Measurements from ENCODE around the gene COL23A1.
"Not testable (repeated sequence)": the region's sequence is repeated elsewhere in the genome, so short reads cannot be mapped to it uniquely, and the experiment has no call there.

COL23A1 gene

GRCh38 chr5:178267876-178268275 lies 322.3 kb downstream of the COL23A1 start:
- H3K4me1 Mint-ChIP-seq (ENCODE audit: low read depth in 2 of 2), result peaks cover 0 to 6% of the 10 kb centered on the region in 2 donors
- H3K27ac Mint-ChIP-seq, result no peak overlapping the region
- no peak overlapping the region for H3K4me3 Mint-ChIP-seq
- no peaks in the 10 kb centered on the region for H3K36me3 Mint-ChIP-seq (ENCODE audit: insufficient read depth)
- H3K9me3 Mint-ChIP-seq, result no peaks in the 10 kb centered on the region
- no peak for DNase-seq
- ATAC-seq (replicated peaks), result no peak
- peaks cover 0 to 6% of the 10 kb centered on the region in 2 donors for H3K27me3 Mint-ChIP-seq

- DNase-seq (no peak), ATAC-seq (replicated peaks) (no peak)
- Mint-ChIP-seq H3K4me1 (ENCODE audit: low read depth in 2 of 2) (peaks cover 0 to 6% of the 10 kb centered on the region in 2 donors), H3K27me3 (peaks cover 0 to 6% of the 10 kb centered on the region in 2 donors), H3K27ac (no peak overlapping the region), H3K36me3 (ENCODE audit: insufficient read depth) (no peaks in the 10 kb centered on the region), H3K4me3 (no peak overlapping the region), H3K9me3 (no peaks in the 10 kb centered on the region)
Measured at GRCh38 chr5:178267245-178267644, 322.9 kb downstream of the COL23A1 start.

GRCh38 chr5:178266581-178266980 lies 323.6 kb downstream of the COL23A1 start:
- Mint-ChIP-seq H3K4me1 (ENCODE audit: low read depth in 2 of 2) (peaks cover 0 to 6% of the 10 kb centered on the region in 2 donors), H3K36me3 (ENCODE audit: insufficient read depth) (no peaks in the 10 kb centered on the region), H3K27me3 (peaks cover 0 to 6% of the 10 kb centered on the region in 2 donors), H3K4me3 (no peak overlapping the region), H3K27ac (no peak overlapping the region), H3K9me3 (no peaks in the 10 kb centered on the region)
- DNase-seq (no peak), ATAC-seq (replicated peaks) (no peak)

- H3K27ac Mint-ChIP-seq, result no peak overlapping the region
- ATAC-seq (replicated peaks), result no peak
Measured at GRCh38 chr5:178265746-178266145, 324.4 kb downstream of the COL23A1 start.

GRCh38 chr5:178264044-178264443 lies 326.1 kb downstream of the COL23A1 start:
- no peaks in the 10 kb centered on the region for H3K4me1 Mint-ChIP-seq (ENCODE audit: low read depth in 2 of 2)
- H3K27me3 Mint-ChIP-seq, result no peaks in the 10 kb centered on the region
- H3K36me3 Mint-ChIP-seq (ENCODE audit: insufficient read depth), result no peaks in the 10 kb centered on the region
- no peak overlapping the region for H3K4me3 Mint-ChIP-seq
- peak overlapping the region in 1 of 2 donors; percentile 41 for H3K27ac Mint-ChIP-seq
- no peaks in the 10 kb centered on the region for H3K9me3 Mint-ChIP-seq
- ATAC-seq (replicated peaks) (no peak), DNase-seq (no peak)

More at GRCh38 chr5:178265746-178266145, 324.4 kb downstream of the COL23A1 start:
- Mint-ChIP-seq H3K27me3 (peaks cover 0 to 6% of the 10 kb centered on the region in 2 donors), H3K9me3 (no peaks in the 10 kb centered on the region), H3K4me3 (no peak overlapping the region), H3K36me3 (ENCODE audit: insufficient read depth) (no peaks in the 10 kb centered on the region), H3K4me1 (ENCODE audit: low read depth in 2 of 2) (peaks cover 0 to 6% of the 10 kb centered on the region in 2 donors)
- DNase-seq, result no peak

GRCh38 chr5:178261666-178262600 lies 328.3 kb downstream of the COL23A1 start:
- ATAC-seq (replicated peaks) (no peak), DNase-seq (no peak)
- Mint-ChIP-seq H3K27ac (no peak overlapping the region), H3K27me3 (no peaks in the 10 kb centered on the region), H3K9me3 (no peaks in the 10 kb centered on the region), H3K36me3 (ENCODE audit: insufficient read depth) (no peaks in the 10 kb centered on the region), H3K4me1 (ENCODE audit: low read depth in 2 of 2) (no peaks in the 10 kb centered on the region), H3K4me3 (no peak overlapping the region)

- Mint-ChIP-seq H3K27me3 (no peaks in the 10 kb centered on the region), H3K27ac (no peak overlapping the region), H3K36me3 (ENCODE audit: insufficient read depth) (no peaks in the 10 kb centered on the region), H3K4me3 (no peak overlapping the region), H3K4me1 (ENCODE audit: low read depth in 2 of 2) (no peaks in the 10 kb centered on the region), H3K9me3 (no peaks in the 10 kb centered on the region)
- no peak for ATAC-seq (replicated peaks)
- no peak for DNase-seq
Measured at GRCh38 chr5:178259623-178260536, 330.3 kb downstream of the COL23A1 start.

GRCh38 chr5:178257650-178258049 lies 332.5 kb downstream of the COL23A1 start:
- DNase-seq (no peak), ATAC-seq (replicated peaks) (no peak)
- Mint-ChIP-seq H3K27ac (no peak overlapping the region), H3K9me3 (no peaks in the 10 kb centered on the region), H3K4me3 (no peak overlapping the region), H3K36me3 (ENCODE audit: insufficient read depth) (peaks cover 3% of the 10 kb centered on the region), H3K4me1 (ENCODE audit: low read depth in 2 of 2) (no peaks in the 10 kb centered on the region), H3K27me3 (no peaks in the 10 kb centered on the region)

GRCh38 chr5:178256746-178257145 lies 333.4 kb downstream of the COL23A1 start:
- Mint-ChIP-seq H3K36me3 (ENCODE audit: insufficient read depth) (peaks cover 3% of the 10 kb centered on the region), H3K9me3 (no peaks in the 10 kb centered on the region), H3K4me1 (ENCODE audit: low read depth in 2 of 2) (peaks cover 0 to 3% of the 10 kb centered on the region in 2 donors), H3K4me3 (no peak overlapping the region), H3K27ac (no peak overlapping the region), H3K27me3 (no peaks in the 10 kb centered on the region)
- DNase-seq, result no peak
- no peak for ATAC-seq (replicated peaks)

- not testable (repeated sequence) for ATAC-seq (replicated peaks); H3K4me3 Mint-ChIP-seq; H3K27me3 Mint-ChIP-seq; H3K9me3 Mint-ChIP-seq; H3K27ac Mint-ChIP-seq; DNase-seq
- peaks cover 13% of the 10 kb centered on the region for H3K36me3 Mint-ChIP-seq (ENCODE audit: insufficient read depth)
- H3K4me1 Mint-ChIP-seq (ENCODE audit: low read depth in 2 of 2), result peaks cover 9 to 13% of the 10 kb centered on the region in 2 donors
Measured at GRCh38 chr5:178253632-178254031, 336.6 kb downstream of the COL23A1 start.

GRCh38 chr5:178252258-178252657 lies 337.9 kb downstream of the COL23A1 start:
- Mint-ChIP-seq H3K27ac (no peak overlapping the region), H3K27me3 (no peaks in the 10 kb centered on the region), H3K4me3 (no peak overlapping the region), H3K4me1 (ENCODE audit: low read depth in 2 of 2) (peaks cover 9 to 21% of the 10 kb centered on the region in 2 donors), H3K36me3 (ENCODE audit: insufficient read depth) (peaks cover 13% of the 10 kb centered on the region), H3K9me3 (no peaks in the 10 kb centered on the region)
- DNase-seq (no peak), ATAC-seq (replicated peaks) (no peak)

GRCh38 chr5:178250263-178250662 lies 339.9 kb downstream of the COL23A1 start:
- Mint-ChIP-seq H3K4me1 (ENCODE audit: low read depth in 2 of 2) (peaks cover 13 to 33% of the 10 kb centered on the region in 2 donors), H3K9me3 (no peaks in the 10 kb centered on the region), H3K4me3 (peak overlapping the region in 1 of 2 donors; percentile 19), H3K36me3 (ENCODE audit: insufficient read depth) (peaks cover 16% of the 10 kb centered on the region), H3K27me3 (no peaks in the 10 kb centered on the region), H3K27ac (peak overlapping the region; percentile 90 to 93)
- no peak for DNase-seq
- ATAC-seq (replicated peaks), result no peak

- H3K9me3 Mint-ChIP-seq, result no peaks in the 10 kb centered on the region
- peak overlapping the region; percentile 59 to 60 for H3K4me3 Mint-ChIP-seq
- H3K27ac Mint-ChIP-seq, result peak overlapping the region; percentile 90 to 93
- no peaks in the 10 kb centered on the region for H3K27me3 Mint-ChIP-seq
- ATAC-seq (replicated peaks) (peak; percentile 86), DNase-seq (peak; percentile 45 to 64 (median 61))
- H3K4me1 Mint-ChIP-seq (ENCODE audit: low read depth in 2 of 2), result peaks cover 13 to 33% of the 10 kb centered on the region in 2 donors
- peaks cover 15% of the 10 kb centered on the region for H3K36me3 Mint-ChIP-seq (ENCODE audit: insufficient read depth)
Measured at GRCh38 chr5:178249191-178249989, 340.8 kb downstream of the COL23A1 start.

Data from effector memory CD8-positive, alpha-beta T cell (primary cell).